Epithelial cell of proximal tubule (primary cell): ENCODE results near the gene BBS4. TPM values are rescaled to one million over a fixed set of nuclear protein-coding genes. Genes with fewer than 3 reads are reported as not detected.
"Not testable (repeated sequence)": the region's sequence is repeated elsewhere in the genome, so short reads cannot be mapped to it uniquely, and the experiment has no call there.

ENCODE experiments used
- DNase-seq: peaks from one replicate; pipeline ENCODE4 v3.0.0-alpha.2; 2011; ENCODE audit warnings: low read depth
- H3K4me3 ChIP-seq: 2 replicates; pipeline ENCODE4 v1.5.1; 2011; ENCODE audit warnings: low read depth, mild to moderate bottlenecking, low read length
- total RNA-seq: library from RNA; depleted of rRNA; stranded (reverse); fragments of >200 nt; gene quantifications from 2 replicates; pipeline ENCODE4 v1.2.3, GENCODE V29; 2015
- TF ChIP-seq, protein P1 (sequence below): conservative IDR thresholded peaks from 2 replicates; pipeline ENCODE4 v1.5.1; 2012; ENCODE audit warnings: low read depth, mild to moderate bottlenecking, low read length

BBS4 gene, protein sequence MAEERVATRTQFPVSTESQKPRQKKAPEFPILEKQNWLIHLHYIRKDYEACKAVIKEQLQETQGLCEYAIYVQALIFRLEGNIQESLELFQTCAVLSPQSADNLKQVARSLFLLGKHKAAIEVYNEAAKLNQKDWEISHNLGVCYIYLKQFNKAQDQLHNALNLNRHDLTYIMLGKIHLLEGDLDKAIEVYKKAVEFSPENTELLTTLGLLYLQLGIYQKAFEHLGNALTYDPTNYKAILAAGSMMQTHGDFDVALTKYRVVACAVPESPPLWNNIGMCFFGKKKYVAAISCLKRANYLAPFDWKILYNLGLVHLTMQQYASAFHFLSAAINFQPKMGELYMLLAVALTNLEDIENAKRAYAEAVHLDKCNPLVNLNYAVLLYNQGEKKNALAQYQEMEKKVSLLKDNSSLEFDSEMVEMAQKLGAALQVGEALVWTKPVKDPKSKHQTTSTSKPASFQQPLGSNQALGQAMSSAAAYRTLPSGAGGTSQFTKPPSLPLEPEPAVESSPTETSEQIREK
- total RNA-seq = 11.6 and 16.9 TPM in 2 replicates

GRCh38 chr15:72685925-72686794 is at the start of gene BBS4, which contains the start of gene HIGD2B:
Gene BBS4, plus strand, starts transcription at chr15:72686207. Its CDS starts 21 bp downstream, at chr15:72686228.
Gene HIGD2B, minus strand, starts transcription at chr15:72686182. Its CDS starts 9,808 bp downstream, at chr15:72676374.
- DNase-seq = peak; percentile 36
- H3K4me3 ChIP-seq = peak within 1 kb of the TSS; percentile 62
- TF ChIP-seq, protein P1, sequence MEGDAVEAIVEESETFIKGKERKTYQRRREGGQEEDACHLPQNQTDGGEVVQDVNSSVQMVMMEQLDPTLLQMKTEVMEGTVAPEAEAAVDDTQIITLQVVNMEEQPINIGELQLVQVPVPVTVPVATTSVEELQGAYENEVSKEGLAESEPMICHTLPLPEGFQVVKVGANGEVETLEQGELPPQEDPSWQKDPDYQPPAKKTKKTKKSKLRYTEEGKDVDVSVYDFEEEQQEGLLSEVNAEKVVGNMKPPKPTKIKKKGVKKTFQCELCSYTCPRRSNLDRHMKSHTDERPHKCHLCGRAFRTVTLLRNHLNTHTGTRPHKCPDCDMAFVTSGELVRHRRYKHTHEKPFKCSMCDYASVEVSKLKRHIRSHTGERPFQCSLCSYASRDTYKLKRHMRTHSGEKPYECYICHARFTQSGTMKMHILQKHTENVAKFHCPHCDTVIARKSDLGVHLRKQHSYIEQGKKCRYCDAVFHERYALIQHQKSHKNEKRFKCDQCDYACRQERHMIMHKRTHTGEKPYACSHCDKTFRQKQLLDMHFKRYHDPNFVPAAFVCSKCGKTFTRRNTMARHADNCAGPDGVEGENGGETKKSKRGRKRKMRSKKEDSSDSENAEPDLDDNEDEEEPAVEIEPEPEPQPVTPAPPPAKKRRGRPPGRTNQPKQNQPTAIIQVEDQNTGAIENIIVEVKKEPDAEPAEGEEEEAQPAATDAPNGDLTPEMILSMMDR = no peak

- H3K4me3 ChIP-seq = peak overlapping the region; percentile 48
- not testable (repeated sequence) for DNase-seq
Measured at GRCh38 chr15:72636519-72637282, 49.3 kb upstream of the BBS4 start.

DNA sequence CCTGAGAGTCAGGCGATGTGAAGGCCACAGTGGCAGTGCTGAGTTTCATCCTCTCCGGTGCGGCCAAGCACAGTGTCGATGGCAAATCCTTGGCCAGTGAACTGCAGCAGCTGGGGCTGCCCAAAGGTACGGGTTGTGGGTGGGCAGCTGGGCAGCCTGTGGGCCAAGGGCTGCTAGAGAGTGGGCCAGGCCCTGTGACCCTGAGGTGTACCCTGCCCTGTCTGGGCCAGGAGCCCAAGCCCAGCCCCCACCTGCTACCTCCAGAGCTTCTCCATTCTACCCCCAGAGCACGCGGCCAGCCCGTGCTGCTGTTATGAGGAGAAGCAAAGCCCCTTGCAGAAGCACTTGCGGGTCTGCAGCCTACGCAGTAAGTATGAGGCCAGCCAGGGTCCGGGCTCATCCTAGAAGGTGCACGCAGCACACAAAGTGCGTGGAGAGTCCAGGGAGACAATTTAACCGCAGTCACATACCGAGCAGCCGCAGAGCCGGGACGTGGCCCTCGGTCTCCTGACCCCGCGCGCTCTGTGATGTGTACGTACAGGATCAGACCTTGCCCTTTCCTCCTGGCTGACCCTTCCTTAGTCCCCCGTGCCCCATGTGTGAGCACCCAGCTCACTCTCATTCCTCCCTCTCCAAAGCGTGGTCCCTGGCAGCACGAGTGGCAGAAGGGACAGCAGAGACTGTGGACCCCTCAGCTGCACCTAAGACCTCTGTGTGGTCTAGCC is 46.1 kb upstream of the BBS4 start:
- DNase-seq, H3K4me3 ChIP-seq: not testable (repeated sequence)

GRCh38 chr15:72642271-72642670 is 43.7 kb upstream of the BBS4 start:
- DNase-seq, H3K4me3 ChIP-seq: not testable (repeated sequence)

DNA sequence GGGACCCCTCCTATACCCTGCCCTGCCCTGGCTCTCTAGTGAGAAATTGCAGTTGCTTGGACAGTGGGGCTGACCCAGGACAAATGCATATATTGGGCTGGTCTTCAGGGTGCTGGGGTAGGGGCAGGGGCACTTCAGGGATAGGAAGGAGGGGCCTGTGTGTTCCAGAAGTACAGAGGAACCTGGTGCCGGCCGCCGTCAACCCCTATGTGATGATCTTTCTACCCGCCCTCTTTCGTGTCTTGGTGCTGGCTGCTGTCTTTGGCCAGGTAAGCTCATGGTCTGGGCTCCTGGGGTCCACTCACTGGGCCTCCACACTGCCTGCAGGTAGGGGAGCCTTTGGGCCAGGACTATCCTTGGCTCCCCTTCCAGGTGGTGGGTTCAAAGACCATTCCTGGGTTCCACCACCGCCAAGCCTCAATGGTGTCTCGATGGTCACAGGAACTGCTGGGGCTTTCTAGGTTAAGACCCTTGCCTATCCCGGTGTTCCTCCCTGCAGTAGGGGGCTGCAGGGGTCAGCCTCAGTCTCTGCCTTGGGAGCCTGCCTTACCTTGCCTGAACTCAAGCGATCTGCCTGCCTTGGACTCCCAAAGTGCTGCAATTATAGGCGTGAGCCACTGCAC is 37.3 kb upstream of the BBS4 start:
- DNase-seq, H3K4me3 ChIP-seq: not testable (repeated sequence)

DNA sequence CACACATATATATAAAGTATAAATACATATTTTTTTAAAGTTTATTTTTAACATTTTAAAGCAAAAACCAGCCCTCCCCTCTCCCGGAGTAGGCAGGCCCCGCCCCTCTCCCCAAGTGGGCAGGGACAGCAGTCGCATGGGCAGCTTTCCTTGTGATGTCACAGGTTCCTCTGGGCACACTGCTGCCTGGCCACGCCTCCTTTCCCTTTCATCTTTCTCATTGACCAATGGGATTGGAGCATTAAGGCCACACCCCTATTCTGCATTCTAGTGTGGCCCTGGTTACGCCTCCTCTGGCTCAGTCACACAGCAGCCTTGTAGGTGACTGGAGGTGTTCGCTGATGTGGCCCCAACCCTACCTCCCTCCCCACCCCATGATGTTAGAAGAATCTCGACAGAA is 31.6 kb upstream of the BBS4 start, which contains the start of gene GOLGA6B:
TSS of gene GOLGA6B (plus strand) at position 301 of the 400 bp plus-strand sequence. CDS start at position 342, 41 bp downstream.
- H3K4me3 ChIP-seq, DNase-seq: not testable (repeated sequence)

GRCh38 chr15:72656014-72656413 is 30.0 kb upstream of the BBS4 start:
- not testable (repeated sequence) for DNase-seq, H3K4me3 ChIP-seq

DNA sequence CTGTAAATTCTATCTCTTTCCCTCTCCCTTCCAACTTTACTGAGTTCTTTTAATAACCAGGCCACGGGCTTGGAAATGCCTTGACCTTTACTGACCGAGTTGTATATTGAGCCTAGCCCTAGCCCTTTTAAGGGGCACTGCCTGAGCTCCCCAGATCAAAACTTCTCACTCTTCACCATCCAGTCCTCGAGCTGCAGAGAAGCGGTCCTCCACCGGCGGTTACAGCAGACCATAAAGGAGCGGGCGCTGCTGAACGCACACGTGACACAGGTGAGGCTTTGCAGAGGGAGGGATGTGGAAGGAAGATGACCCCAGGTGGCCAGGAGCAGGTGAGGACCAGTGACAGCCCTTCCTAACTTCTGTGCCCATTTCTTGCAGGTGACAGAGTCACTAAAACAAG is 24.9 kb upstream of the BBS4 start:
- not testable (repeated sequence) for DNase-seq, H3K4me3 ChIP-seq

DNA sequence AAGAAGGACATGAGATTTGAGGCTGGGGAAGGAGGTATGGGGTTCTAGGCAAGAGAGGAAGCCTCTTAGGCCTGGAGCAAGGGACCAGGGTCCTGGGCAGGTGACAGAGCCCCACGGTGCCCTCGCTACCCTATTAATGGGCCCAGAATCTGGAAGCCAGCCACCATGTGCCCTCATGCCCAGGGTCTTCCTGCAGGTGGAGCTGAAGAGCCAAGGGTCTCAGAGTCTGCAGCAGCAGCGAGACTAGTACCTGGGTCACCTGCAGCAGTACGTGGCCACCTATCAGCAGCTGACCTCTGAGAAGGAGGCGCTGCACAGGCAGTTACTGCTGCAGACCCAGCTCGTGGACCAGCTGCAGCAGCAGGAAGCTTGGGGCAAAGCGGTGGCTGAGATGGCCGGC is 22.1 kb upstream of the BBS4 start:
- H3K4me3 ChIP-seq, DNase-seq: not testable (repeated sequence)

DNA sequence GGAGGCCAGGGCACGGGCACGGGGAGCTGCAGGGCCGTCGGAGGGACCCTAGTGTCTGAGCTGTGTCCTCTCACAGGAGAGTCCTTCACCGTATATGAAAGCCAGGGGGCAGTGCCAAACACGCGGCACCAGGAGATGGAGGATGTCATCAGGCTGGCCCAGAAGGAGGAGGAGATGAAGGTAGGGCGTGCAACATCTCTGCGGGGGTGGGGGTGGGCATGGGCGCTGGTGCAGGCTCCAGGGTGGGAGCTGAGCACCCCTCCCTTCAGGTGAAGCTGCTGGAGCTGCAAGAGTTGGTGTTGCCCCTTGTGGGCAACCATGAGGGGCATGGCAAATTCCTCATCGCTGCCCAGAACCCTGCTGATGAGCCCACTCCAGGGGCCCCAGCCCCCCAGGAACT is 20.3 kb upstream of the BBS4 start:
- not testable (repeated sequence) for DNase-seq, H3K4me3 ChIP-seq

- not testable (repeated sequence) for DNase-seq, H3K4me3 ChIP-seq
Measured at GRCh38 chr15:72669803-72670202, 16.2 kb upstream of the BBS4 start.
